HCT116 (cell line): ENCODE data around the gene DBN1.

ENCODE experiments used
- CBX3 ChIP-seq: IDR thresholded peaks from 2 replicates; pipeline ENCODE4 v1.6.1; 2012; ENCODE audit warnings: low read depth
- EZH2 ChIP-seq: fragments of 200-600 bp; sonication (generic); IDR thresholded peaks from 2 replicates; pipeline ENCODE4 v1.6.1; 2017; ENCODE audit warnings: antibody characterized with exemption, mixed run types
- EZH2phosphoT487 ChIP-seq: fragments of 200-600 bp; IDR thresholded peaks from 2 replicates; pipeline ENCODE4 v1.6.1; 2018; ENCODE audit warnings: antibody characterized with exemption, borderline replicate concordance
- JUND ChIP-seq: IDR thresholded peaks from 2 replicates; pipeline ENCODE4 v1.6.1; 2012
- POLR2A ChIP-seq: IDR thresholded peaks from 2 replicates; pipeline ENCODE4 v1.7.0; 2011; ENCODE audit warnings: borderline replicate concordance; ENCODE audit not compliant: insufficient read depth, insufficient read length; ENCODE audit errors: extremely low read depth
- RAD21 ChIP-seq: IDR thresholded peaks from 2 replicates; pipeline ENCODE4 v1.6.1; 2012; ENCODE audit warnings: low read depth, mild to moderate bottlenecking
- SIN3A ChIP-seq: IDR thresholded peaks from 2 replicates; pipeline ENCODE4 v1.6.1; 2012; ENCODE audit warnings: low read depth
- SP1 ChIP-seq: IDR thresholded peaks from 2 replicates; pipeline ENCODE4 v1.6.1; 2012; ENCODE audit warnings: low read depth
- TCF7L2 ChIP-seq: IDR thresholded peaks from 2 replicates; pipeline ENCODE4 v1.7.0; 2011; ENCODE audit warnings: borderline replicate concordance, inconsistent platforms; ENCODE audit not compliant: insufficient read depth, insufficient read length; ENCODE audit errors: extremely low read depth
- YY1 ChIP-seq: IDR thresholded peaks from 2 replicates; pipeline ENCODE4 v1.6.1; 2011; ENCODE audit warnings: low read length, low read depth, moderate library complexity, mild to moderate bottlenecking; ENCODE audit not compliant: insufficient replicate concordance; ENCODE audit errors: extremely low read depth
- TF ChIP-seq, protein P1 (sequence below), 3 experiments: fragments of 200-600 bp in 1 of 3; sonication (generic) in 1 of 3; IDR thresholded peaks in 2 of 3; conservative IDR thresholded peaks in 1 of 3; 2 replicates each; pipeline ENCODE4 v1.5.1; 2012 to 2017; ENCODE audit warnings: low read depth in 2 of 3, low read length in 2 of 3, antibody characterized with exemption in 1 of 3, borderline replicate concordance in 1 of 3, control low read depth in 1 of 3, mild to moderate bottlenecking in 1 of 3, mixed read lengths in 1 of 3, mixed run types in 1 of 3, moderate library complexity in 1 of 3; ENCODE audit not compliant: insufficient read depth in 1 of 3
- TF ChIP-seq, protein P2 (sequence below): IDR thresholded peaks from 2 replicates; pipeline ENCODE4 v1.6.1; 2012; ENCODE audit warnings: low read depth
- TF ChIP-seq, protein P3 (sequence below): IDR thresholded peaks from 2 replicates; pipeline ENCODE4 v1.6.1; 2011; ENCODE audit warnings: mild to moderate bottlenecking, low read length, moderate library complexity; ENCODE audit not compliant: insufficient replicate concordance; ENCODE audit errors: extremely low read depth

DNA sequence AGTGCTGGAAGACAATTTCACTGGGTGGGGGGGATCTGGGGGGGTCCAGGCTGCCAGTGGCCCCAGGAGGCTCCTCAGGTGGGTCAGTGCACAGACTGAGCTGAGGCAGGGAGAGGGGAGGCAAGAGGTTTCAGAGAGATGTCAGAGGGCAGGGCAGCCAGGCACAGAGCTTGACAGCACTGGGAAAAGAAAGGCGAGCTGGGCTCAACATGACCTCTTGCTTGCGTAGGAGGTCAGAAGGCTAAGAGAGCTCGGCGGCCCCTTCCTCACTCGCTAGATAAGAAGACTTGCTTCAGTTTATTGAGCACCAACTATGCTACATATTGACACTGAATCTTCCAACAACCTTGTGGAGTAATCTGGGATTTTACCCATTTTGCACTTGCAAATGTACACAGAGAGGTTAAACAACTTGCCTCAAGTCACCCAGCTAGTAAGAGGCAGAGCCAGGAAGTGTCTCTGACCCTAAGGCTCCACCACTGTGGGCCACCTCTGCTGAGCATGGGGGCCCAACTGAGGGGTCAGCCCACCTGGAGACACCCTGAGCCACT, 20.4 kb upstream of the DBN1 start:
- TF ChIP-seq, protein P1, sequence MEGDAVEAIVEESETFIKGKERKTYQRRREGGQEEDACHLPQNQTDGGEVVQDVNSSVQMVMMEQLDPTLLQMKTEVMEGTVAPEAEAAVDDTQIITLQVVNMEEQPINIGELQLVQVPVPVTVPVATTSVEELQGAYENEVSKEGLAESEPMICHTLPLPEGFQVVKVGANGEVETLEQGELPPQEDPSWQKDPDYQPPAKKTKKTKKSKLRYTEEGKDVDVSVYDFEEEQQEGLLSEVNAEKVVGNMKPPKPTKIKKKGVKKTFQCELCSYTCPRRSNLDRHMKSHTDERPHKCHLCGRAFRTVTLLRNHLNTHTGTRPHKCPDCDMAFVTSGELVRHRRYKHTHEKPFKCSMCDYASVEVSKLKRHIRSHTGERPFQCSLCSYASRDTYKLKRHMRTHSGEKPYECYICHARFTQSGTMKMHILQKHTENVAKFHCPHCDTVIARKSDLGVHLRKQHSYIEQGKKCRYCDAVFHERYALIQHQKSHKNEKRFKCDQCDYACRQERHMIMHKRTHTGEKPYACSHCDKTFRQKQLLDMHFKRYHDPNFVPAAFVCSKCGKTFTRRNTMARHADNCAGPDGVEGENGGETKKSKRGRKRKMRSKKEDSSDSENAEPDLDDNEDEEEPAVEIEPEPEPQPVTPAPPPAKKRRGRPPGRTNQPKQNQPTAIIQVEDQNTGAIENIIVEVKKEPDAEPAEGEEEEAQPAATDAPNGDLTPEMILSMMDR (IDR thresholded peaks at IDR 0.05 in 2 of 3, conservative IDR thresholded peaks at IDR 0.05 in 1 of 3; ENCODE audit: borderline replicate concordance in 1 of 3, insufficient read depth in 1 of 3, low read depth in 2 of 3, low read length in 2 of 3) = no peak
- TF ChIP-seq POLR2A (no peak), EZH2 (no peak), EZH2phosphoT487 (no peak), YY1 (no peak), RAD21 (no peak), SP1 (no peak), CBX3 (no peak), TCF7L2 (no peak), JUND (no peak), SIN3A (no peak)
- TF ChIP-seq, protein P2, sequence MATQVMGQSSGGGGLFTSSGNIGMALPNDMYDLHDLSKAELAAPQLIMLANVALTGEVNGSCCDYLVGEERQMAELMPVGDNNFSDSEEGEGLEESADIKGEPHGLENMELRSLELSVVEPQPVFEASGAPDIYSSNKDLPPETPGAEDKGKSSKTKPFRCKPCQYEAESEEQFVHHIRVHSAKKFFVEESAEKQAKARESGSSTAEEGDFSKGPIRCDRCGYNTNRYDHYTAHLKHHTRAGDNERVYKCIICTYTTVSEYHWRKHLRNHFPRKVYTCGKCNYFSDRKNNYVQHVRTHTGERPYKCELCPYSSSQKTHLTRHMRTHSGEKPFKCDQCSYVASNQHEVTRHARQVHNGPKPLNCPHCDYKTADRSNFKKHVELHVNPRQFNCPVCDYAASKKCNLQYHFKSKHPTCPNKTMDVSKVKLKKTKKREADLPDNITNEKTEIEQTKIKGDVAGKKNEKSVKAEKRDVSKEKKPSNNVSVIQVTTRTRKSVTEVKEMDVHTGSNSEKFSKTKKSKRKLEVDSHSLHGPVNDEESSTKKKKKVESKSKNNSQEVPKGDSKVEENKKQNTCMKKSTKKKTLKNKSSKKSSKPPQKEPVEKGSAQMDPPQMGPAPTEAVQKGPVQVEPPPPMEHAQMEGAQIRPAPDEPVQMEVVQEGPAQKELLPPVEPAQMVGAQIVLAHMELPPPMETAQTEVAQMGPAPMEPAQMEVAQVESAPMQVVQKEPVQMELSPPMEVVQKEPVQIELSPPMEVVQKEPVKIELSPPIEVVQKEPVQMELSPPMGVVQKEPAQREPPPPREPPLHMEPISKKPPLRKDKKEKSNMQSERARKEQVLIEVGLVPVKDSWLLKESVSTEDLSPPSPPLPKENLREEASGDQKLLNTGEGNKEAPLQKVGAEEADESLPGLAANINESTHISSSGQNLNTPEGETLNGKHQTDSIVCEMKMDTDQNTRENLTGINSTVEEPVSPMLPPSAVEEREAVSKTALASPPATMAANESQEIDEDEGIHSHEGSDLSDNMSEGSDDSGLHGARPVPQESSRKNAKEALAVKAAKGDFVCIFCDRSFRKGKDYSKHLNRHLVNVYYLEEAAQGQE = no peak
- TF ChIP-seq, protein P3, sequence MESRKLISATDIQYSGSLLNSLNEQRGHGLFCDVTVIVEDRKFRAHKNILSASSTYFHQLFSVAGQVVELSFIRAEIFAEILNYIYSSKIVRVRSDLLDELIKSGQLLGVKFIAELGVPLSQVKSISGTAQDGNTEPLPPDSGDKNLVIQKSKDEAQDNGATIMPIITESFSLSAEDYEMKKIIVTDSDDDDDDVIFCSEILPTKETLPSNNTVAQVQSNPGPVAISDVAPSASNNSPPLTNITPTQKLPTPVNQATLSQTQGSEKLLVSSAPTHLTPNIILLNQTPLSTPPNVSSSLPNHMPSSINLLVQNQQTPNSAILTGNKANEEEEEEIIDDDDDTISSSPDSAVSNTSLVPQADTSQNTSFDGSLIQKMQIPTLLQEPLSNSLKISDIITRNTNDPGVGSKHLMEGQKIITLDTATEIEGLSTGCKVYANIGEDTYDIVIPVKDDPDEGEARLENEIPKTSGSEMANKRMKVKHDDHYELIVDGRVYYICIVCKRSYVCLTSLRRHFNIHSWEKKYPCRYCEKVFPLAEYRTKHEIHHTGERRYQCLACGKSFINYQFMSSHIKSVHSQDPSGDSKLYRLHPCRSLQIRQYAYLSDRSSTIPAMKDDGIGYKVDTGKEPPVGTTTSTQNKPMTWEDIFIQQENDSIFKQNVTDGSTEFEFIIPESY = no peak
